ENCODE results near the gene RCBTB1.
"Not testable (repeated sequence)": the region's sequence is repeated elsewhere in the genome, so short reads cannot be mapped to it uniquely, and the experiment has no call there.

Gene RCBTB1

DNA sequence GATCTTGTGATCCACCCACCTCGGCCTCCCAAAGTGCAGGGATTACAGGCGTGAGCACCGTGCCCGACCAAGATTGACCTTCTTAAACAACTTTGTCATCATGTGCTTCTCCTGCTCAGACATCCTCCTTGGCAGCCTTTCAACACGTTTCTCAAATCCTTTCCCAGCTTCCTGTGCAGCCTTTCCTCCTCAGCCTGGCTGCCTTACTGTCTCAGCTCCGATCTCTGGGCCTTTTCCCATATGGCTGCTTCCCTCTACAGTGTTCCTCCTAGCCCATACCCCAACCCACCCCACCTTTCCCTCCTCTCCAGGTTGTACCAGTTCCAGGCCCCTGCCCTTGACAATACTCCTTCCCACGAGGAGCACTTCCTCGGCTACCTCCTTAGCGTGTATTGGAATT lies 82.4 kb downstream of the RCBTB1 start:
- no peak for DNase-seq

DNA sequence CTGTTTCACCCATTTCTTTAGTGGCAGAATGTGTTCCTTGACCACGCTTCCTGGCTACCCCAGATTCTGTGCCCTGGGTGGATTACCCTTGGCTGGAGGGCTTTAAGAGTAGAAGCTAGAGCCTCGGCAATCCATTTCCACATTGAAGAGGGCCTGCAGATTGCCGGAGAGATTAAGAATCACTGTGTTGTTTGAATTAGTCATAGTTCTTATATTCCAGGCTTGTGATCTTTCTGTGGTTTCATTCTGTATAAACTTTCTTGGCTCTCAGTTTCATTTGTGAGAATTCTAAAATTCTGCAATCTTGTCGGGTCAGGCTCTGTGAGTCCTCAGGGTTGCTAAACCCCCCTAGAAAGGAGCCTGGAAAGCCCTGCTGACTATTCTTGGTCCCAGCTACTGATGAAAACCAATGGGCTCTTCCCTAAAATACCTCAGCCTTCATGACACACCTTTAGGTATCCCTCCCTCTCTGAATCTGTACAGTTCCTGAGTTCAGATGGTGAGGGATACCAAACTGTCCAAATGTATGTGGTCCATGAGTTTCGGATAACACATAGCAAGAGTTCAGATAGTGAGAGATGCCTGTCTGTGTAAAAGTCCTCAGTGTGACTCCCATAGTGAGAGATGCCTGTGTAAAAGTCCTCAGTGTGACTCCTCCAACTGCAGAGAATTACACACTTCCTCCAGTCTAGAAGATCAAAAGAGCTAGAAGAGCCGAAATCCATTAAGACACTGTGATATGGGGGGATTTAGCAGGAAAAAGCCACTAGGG lies 85.3 kb downstream of the RCBTB1 start:
- no peak for DNase-seq

DNA sequence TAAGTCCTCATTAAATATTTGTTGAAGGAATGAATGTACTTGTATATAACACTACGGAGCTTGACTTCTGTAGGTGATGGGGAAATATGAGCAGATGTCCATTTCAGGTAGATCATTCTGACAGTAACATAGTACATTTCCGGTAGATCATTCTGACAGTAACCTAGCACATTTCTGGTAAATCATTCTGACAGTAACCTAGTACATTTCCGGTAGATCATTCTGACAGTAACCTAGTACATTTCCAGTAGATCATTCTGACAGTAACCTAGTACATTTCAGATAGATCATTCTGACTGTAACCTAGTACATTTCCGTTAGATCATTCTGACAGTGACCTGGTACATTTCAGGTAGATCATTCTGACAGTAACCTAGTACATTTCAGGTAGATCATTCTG lies 87.2 kb downstream of the RCBTB1 start:
- no peak for DNase-seq

DNA sequence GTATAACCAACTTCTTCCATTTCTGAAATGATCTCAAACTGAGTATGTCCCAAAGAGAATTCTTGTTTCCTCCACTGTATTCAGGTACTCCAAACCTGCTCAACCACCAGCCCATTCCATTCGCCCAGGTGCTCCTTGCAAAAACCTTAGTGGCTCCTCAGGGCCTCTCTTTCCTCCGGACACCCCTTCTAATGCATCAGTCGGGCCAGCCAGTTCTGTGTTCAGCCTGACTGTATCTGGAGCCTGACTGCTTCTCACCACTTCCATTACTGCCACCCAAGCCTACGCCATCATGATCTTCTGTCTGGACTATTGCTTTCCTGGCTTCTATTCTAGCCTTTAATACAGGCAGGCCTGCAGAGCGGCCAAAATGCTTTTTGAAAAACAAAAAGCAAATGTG lies 88.1 kb downstream of the RCBTB1 start:
- DNase-seq = no peak

DNA sequence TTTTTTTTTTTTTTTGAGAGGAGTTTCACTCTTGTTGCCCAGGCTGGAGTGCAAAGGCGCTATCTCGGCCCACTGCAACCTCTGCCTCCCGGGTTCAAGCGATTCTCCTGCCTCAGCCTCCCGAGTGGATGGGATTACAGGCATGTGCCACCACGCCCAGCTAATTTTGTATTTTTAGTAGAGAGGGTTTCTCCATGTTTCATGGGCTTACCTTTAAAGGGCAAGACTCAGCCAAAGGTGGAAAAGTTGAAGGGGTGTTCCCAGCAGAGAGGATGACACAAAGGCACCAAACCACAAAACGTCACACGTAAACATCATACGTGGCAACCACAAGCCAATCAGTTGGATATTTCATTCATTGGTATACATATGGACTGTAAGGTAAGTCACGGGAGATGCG lies 88.5 kb downstream of the RCBTB1 start:
- DNase-seq = not testable (repeated sequence)

DNA sequence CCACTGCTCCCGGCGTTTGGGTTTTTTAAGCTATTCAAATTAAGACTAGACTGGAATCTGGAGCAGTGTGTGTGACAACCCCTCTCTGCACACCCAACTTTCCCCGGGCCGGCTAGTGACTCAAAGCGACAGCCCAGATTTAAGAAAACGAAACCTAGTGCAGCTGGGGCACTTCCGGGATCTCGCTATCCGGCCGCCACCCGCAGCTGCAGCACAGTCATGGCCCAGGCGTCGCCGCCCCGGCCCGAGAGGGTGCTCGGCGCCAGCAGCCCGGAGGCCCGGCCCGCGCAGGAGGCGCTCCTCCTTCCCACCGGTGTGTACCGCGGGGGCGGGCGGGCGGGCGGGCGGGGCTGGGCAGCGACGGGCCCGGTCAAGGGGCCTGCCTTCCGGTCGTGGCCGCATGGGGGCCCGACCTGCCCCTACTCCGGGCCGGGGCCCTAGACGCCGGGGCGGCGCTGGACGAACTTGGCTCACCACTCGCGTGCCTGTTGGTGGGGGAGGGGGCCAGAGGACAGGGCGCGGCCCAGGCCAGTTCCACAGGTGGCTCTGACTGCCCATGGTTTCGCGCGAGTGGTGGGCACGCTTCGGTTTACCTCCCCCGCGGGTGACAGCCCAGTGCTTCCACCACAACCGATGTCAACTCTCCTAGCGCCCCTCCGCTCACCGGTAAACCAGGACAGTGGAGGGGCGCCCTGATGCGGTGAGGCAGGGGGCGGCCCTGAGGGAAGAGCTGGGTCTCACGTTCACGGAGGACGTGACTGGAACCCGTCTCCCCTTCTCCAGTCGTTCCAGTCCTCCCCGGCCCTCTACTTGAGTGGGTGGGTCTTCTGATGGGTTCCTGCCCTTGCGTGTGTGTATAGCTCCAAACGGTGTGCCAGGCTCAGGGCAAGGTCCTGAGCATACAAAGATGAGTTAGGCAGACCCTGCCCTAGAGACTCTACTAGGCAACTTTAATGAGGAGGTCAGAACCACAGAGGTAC lies 89.3 kb downstream of the RCBTB1 start, which contains the start of gene PHF11:
Gene PHF11 (plus strand): TSS at position 171 of the 980 bp plus-strand sequence. CDS start 49 bp downstream, at position 220.
- DNase-seq = peak; percentile 86

DNA sequence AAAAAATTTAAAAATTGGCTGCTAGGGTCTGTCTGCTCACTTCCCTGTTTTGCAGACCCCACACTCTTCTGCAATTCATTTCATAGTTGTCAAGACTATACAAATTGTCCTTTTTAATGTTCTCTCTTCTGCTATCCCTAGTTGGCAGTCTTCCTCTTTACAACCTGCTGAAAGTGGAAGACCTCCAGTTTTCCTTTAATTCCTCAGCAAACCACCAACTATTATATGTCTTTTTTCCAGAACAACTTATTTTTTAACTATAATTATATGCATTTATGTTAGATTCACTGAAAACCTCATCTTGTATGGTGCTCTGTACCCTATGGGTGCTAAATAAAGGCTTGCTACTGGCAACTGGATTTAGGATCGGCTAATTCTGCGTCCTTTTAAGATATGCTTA lies 90.7 kb downstream of the RCBTB1 start:
- DNase-seq = no peak

DNA sequence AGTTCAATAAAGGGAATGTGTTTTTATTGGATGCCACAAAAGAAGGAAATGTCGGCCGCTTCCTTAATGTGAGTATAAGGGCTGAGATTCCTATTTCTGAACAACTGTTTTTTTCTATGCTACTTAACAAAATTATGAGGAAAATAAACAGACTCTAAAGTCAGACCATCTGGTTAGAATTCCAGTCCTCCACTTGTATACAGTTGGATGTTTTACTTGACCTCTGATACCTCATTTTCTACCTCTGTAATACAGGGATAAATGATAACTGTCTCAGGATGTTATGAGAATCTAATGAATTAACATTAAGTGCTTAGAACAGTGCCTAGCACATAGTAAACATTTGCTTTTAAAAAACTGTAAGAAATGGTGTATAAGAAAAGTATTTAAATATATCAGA lies 96.8 kb downstream of the RCBTB1 start:
- DNase-seq = no peak
